Body of pancreas (tissue), 4 donors: ENCODE results near the gene PEX14. TPM values are rescaled to one million over a fixed set of nuclear protein-coding genes. Genes with fewer than 3 reads are reported as not detected.

Source experiments
- ATAC-seq: fragments of 150-250 bp; one replicate; pipeline ENCODE4 v1.9.1; 2016
- DNase-seq, 4 donors: peaks; one replicate each; pipeline ENCODE4 v3.0.0-alpha.2; 2019
- H3K27ac ChIP-seq, 4 donors: fragments of 200-600 bp; sonication (generic); 1 replicate in 3 of 4; 2 replicates in 1 of 4; pipeline versions ENCODE4 v1.5.1 to v1.6.1; 2016 to 2019; ENCODE audit warnings: mild to moderate bottlenecking in 1 of 4, mixed read lengths in 1 of 4, moderate library complexity in 1 of 4
- H3K27me3 ChIP-seq, 2 donors: fragments of 200-600 bp; sonication (generic); one replicate each; pipeline ENCODE4 v1.6.0; 2016; ENCODE audit warnings: mild to moderate bottlenecking in 1 of 2
- H3K36me3 ChIP-seq, 2 donors: fragments of 200-600 bp; sonication (generic); replicated peaks in 1 of 2; 2 replicates each; pipeline ENCODE4 v1.5.1; 2016; ENCODE audit warnings: low read depth in 2 of 2; ENCODE audit not compliant: insufficient read depth in 1 of 2
- H3K4me1 ChIP-seq: fragments of 200-600 bp; sonication (generic); one replicate; pipeline ENCODE4 v1.6.0; 2016
- H3K4me3 ChIP-seq, 2 donors: fragments of 200-600 bp; sonication (generic); 1 replicate in 1 of 2; 2 replicates in 1 of 2; pipeline ENCODE4 v1.5.1; 2016 to 2019
- H3K9me3 ChIP-seq, 3 donors: fragments of 200-600 bp; sonication (generic); 1 replicate in 2 of 3; 2 replicates in 1 of 3; pipeline ENCODE4 v1.5.1; 2016
- CTCF ChIP-seq, 7 experiments: fragments of 450-650 bp in 4 of 7; fragments of 200-600 bp in 3 of 7; sonication (generic) in 3 of 7; IDR thresholded peaks; one replicate each; pipeline ENCODE4 v1.5.1; 2016 to 2019; ENCODE audit warnings: antibody characterized with exemption in 7 of 7
- POLR2A ChIP-seq, 3 donors: fragments of 450-650 bp; IDR thresholded peaks; one replicate each; pipeline ENCODE4 v1.6.1; 2016; ENCODE audit warnings: antibody characterized with exemption in 3 of 3, mild to moderate bottlenecking in 2 of 3
- WGBS, 2 donors: methylation state at CpG; one replicate each; pipeline ENCODE4 v1.1.5; 2017; 5-methylcytosine and 5-hydroxymethylcytosine counted together
- intact Hi-C: fragments of 100-400 bp; cut with DNase I; formaldehyde crosslinking; loops from one replicate; pipeline ENCODE4 v1.15.1; 2023
- total RNA-seq, 2 donors: library from RNA; depleted of rRNA; stranded (reverse); fragments of >200 nt; gene quantifications; one replicate each; pipeline ENCODE4 v1.1.0, GENCODE V29; 2016

The PEX14 gene
- total RNA-seq, 2 donors from 2014 or later, result 8.6 to 8.8 TPM

GRCh38 chr1:10615332-10615731 is 140.6 kb downstream of the PEX14 start:
- DNase-seq (no peak), ATAC-seq (no peak)
- H3K4me3 ChIP-seq, result no peak overlapping the region
- H3K27me3 ChIP-seq, result no peaks in the 10 kb centered on the region
- no peaks in the 10 kb centered on the region for H3K9me3 ChIP-seq
- H3K4me1 ChIP-seq, result no peaks in the 10 kb centered on the region
- H3K36me3 ChIP-seq, result no peaks in the 10 kb centered on the region
- 82 to 91% methylated on average over 13 of the region's 13 CpGs for WGBS, 2 donors
- no peak for TF ChIP-seq CTCF (IDR thresholded peaks at IDR 0.05)
- no peak for TF ChIP-seq POLR2A (IDR thresholded peaks at IDR 0.05)
- H3K27ac ChIP-seq, result no peak overlapping the region
- intact Hi-C loops, result no loop called here

- no peaks in the 10 kb centered on the region for H3K36me3 ChIP-seq
- intact Hi-C loops, result no loop called here
- no peaks in the 10 kb centered on the region for H3K27me3 ChIP-seq
- H3K4me3 ChIP-seq, result no peak overlapping the region
- DNase-seq (no peak), ATAC-seq (no peak)
- no peaks in the 10 kb centered on the region for H3K9me3 ChIP-seq
- no peak overlapping the region for H3K27ac ChIP-seq
- H3K4me1 ChIP-seq, result no peaks in the 10 kb centered on the region
- 91 to 96% methylated on average over 27 of the region's 27 CpGs for WGBS, 2 donors
- TF ChIP-seq POLR2A (IDR thresholded peaks at IDR 0.05), result no peak
- no peak for TF ChIP-seq CTCF (IDR thresholded peaks at IDR 0.05)
Measured at GRCh38 chr1:10615932-10616671, 141.4 kb downstream of the PEX14 start.

- no peaks in the 10 kb centered on the region for H3K27me3 ChIP-seq
- no peak overlapping the region for H3K4me3 ChIP-seq
- 93 to 95% methylated on average over 15 of the region's 15 CpGs for WGBS, 2 donors
- TF ChIP-seq CTCF (IDR thresholded peaks at IDR 0.05) (no peak), POLR2A (IDR thresholded peaks at IDR 0.05) (no peak)
- H3K27ac ChIP-seq, result no peak overlapping the region
- intact Hi-C loops, result no loop called here
- DNase-seq, result no peak
- H3K36me3 ChIP-seq, result no peaks in the 10 kb centered on the region
- ATAC-seq, result no peak
- H3K4me1 ChIP-seq, result no peaks in the 10 kb centered on the region
- no peaks in the 10 kb centered on the region for H3K9me3 ChIP-seq
Measured at GRCh38 chr1:10616696-10617095, 141.9 kb downstream of the PEX14 start.

GRCh38 chr1:10617318-10617717 is 142.6 kb downstream of the PEX14 start:
- H3K36me3 ChIP-seq, result no peaks in the 10 kb centered on the region
- WGBS, 2 donors, result 94 to 95% methylated on average over 5 of the region's 5 CpGs
- no peak for TF ChIP-seq POLR2A (IDR thresholded peaks at IDR 0.05)
- TF ChIP-seq CTCF (IDR thresholded peaks at IDR 0.05), result no peak
- no peaks in the 10 kb centered on the region for H3K4me1 ChIP-seq
- H3K27me3 ChIP-seq, result no peaks in the 10 kb centered on the region
- DNase-seq (no peak), ATAC-seq (no peak)
- no peaks in the 10 kb centered on the region for H3K9me3 ChIP-seq
- no peak overlapping the region for H3K4me3 ChIP-seq
- intact Hi-C loops, result no loop called here
- H3K27ac ChIP-seq, result no peak overlapping the region
